ENCODE measurements around the gene MYO1D.
"Not testable (repeated sequence)": the region's sequence is repeated elsewhere in the genome, so short reads cannot be mapped to it uniquely, and the experiment has no call there.

MYO1D gene

GRCh38 chr17:32564325-32564724 lies 312.6 kb downstream of the MYO1D start:
- no peak for DNase-seq

DNA sequence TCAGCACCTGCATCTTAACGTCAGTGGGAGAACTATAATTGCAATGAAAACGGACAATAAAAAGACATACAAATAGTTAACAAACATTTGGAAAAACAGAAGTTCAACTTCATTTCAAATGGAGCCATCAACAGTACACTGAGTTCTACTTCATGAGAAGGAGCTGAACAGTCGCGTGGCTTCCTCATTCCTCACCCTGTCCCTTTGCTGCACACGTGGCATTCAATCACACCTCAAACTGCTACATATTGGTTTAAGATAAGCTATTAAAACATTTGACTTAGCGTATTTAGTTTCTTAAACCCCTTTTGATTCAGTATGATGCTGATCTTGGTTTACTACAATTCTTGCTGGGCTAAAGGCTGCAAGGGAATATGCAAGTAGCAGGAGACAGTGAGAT lies 313.3 kb downstream of the MYO1D start:
- DNase-seq, result no peak

DNA sequence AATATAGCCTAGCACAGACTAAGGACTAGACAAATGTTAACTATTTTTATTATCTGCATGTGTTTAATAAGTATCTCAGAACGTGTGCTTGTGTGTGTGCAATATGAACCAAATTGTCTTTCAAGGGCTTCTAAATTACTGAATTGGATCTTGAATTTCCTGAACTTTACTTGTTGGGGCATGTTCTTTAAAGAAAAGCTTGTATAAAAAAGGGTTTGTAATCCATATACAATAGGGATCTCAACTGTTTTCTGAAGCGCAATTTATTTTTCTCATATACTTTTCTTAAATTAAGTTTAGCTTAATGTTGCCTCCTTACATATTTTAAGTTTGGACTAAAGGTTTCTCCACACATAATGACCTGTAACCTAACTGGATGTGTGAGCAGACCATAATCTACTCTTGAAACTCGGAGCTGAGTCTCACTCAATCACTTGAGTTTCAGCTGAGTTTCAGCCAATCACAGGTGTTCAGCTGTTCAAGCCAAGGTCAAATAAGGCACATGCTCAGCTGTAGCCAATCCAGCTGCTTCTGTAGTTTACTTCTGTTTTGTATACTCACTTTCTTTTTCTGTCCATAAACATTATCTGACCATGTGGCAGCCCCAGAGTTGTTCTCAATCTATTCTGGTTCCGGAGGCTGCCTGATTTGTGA lies 317.8 kb downstream of the MYO1D start:
- DNase-seq, result no peak

DNA sequence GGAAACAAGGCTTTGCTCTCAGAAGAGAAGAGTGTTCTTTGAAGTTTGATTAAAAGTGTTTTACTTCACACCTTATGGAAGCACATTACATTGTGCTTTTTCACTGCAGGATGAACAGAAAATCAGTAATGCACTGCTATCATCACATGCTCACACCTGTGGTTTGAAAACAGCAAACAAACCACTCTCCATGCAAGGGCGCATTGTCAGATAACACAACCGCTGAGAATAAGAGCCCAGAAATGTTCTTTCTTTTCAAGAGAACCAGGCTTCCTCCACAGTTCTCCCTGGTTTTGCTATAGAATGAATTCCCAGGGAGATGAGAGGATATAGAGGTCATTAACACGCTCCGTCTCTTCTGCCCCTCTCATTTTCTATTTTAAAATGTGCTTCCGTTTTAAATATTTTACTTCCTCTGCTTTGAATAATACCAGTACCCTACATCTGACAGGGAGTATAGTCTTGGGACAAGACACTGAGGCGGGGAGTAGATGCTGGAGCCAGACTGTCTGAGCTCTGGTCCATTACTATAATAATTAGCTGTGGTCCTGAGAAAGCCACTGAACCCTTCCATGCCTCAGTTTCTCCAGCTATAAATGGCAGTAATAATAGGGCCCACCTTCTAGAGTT lies 318.5 kb downstream of the MYO1D start:
- DNase-seq, result no peak

DNA sequence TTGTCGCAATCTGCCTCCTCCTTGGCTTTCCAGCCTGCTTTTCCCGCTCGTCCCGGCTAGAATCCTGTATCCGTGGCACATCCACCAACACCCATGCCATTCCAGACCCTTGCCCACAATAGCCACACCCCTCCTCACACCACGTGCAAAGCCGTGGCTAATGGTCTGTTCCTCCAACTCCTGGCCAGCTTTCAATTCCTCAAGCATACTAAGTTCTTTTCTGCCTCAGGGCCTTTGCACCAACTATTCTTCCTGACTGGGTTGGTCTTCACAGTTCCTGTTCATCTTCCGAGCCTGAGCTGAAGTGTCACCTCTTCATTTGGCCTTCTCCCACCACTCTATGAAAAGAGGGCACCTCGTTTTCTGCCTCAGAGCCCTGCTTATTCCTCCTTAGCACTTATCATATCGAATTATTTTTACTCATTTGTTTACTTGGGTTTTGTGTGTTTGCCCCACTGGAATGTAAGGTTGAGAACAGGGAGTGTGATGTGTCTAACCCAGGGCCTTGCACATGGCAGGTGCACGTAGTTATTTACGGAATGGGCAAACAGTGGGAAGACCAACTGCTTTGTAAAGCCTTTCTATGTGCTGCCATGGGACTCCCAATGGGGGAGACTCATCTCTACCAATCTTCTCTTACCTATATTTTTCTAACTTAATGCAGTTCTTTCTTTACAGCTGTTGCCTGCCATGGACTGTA lies 321.2 kb downstream of the MYO1D start:
- DNase-seq, result no peak

DNA sequence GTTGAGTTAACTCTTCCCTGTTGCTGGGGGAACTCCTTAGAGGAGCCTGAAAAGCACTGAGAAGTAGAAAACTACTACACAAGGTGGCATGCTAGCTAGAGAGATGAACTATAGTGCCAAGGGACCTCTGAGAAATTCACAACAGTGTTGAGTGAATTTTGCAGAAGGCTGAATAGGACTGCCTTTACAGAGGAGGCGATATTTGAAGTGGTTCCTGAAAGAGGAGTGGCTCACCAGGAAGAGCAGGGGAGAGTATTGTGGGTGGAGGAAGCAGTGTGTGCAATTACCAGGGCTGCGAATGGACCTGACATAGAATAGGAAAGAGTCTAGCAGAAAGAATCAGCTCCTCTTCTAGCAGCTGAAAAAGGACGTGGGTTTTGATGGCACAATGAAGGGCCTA lies 323.8 kb downstream of the MYO1D start:
- DNase-seq, result peak; percentile 3

DNA sequence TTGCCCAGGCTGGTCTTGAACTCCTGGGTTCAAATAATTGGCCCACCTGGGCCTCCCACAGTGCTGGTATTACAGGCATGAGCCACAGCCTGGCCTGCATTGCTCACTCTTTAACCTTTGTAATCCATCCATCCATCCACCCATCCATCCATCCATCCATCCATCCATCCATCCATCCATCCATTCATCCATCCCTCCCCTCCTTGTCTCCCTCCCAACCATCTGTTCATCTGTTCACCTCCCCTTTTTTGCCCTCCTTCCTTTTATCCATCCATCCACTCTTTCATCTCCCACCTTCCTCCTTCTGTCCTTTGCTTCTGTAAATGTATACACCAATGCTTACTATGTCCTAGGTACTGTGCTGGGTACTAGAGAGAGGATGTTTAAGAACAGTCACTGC lies 324.6 kb downstream of the MYO1D start:
- DNase-seq, result no peak

- DNase-seq, result peak; percentile 6
Measured at GRCh38 chr17:32551186-32551955, 325.6 kb downstream of the MYO1D start.

DNA sequence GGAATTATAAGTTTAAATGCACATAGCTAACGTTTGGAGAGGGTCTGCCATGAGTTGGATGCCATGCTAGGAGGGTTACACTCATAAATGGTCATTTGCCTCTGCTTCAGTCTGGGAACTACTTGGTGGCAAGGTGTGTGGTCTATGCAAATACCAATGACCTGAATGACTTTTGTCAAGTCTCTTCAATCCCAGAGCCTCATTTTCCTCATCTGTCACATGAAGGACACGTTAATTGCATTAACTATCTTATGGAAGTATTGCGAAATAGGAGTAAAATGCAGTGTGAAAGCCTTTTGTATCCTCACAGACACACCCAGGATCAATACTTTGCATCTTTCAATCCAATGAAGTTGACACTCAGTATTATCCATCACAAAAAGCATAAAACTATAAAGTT lies 327.4 kb downstream of the MYO1D start:
- no peak for DNase-seq

DNA sequence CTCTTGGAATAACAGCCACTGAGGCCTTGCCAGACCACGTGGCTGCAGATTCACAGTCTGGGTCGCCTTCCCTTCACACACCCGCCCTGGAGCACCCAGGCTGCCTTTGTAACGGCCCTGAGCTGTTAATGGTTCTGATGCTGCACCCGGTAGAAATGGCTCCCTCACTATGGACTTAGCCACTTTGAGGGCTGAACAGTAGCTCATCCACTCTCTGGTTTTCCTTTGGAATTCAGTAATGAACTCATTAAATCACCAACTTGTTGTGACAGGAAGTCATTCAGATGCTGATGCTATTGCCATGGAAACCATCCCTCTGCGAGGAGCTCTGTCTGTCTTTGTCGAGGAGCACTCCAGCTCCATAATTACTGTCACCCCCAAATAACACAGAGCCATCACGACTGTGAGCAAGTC lies 330.9 kb downstream of the MYO1D start:
- peak; percentile 6 for DNase-seq

DNA sequence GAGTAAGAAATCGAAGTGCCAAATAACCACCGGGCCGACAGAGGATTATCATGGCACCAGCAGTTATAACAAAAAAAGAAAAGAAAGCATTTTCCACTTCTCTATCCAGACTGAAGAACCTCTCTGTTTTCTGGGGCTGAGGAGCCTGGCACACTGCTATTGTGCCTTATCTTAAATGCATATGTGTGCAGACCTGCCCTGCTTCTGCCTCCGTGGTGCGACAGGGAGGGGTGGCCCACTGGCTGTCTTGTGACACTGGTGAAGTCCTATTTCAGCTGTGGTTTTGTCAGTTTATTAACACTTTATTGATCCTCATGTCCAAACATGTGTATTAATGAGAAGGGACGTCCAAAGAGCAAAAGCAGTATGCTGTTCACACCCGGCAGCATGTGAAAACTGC lies 334.7 kb downstream of the MYO1D start:
- DNase-seq, result no peak

DNA sequence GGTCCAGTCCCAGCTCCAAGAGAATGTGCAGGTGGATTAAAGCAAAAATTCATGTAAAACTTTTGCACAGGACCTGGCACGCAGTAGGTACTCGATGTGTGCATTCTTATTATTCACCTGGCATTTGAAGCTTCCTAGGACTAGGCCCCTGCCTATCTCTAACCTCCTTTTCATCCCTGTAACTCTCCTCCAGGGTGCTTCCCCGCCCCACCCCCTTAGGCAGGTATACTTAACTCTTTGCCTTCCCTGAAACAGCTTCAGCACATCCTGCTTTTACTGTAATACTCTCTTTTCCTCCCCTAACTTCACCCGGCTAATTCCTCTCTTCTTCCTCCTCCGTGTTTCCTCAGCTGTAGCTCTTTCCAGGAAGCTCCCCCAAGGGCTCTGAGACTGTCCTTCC lies 335.3 kb downstream of the MYO1D start:
- DNase-seq, result no peak

- no peak for DNase-seq
Measured at GRCh38 chr17:32536736-32537643, 339.9 kb downstream of the MYO1D start.

DNA sequence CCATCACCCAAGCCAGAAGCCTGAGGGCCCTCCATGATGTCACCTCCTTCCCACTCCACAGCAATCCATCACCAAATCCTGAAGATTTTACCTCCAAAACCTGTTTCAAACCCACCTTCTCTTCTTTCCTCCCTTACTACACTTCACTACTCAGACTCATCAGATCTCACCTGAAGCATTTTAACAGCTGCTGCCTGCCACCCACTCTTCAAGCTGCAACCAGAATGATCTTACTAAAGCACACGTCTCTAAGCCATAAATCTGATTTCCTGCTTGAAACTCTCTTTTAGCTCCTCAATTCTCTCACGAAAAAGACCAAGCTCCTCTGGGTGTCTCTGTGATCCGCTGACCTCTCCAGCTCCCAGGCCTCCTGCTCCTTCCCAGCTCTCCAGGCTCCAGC lies 343.6 kb downstream of the MYO1D start:
- no peak for DNase-seq

- DNase-seq, result no peak
Measured at GRCh38 chr17:32529604-32530003, 347.3 kb downstream of the MYO1D start.

- no peak for DNase-seq
Measured at GRCh38 chr17:32528825-32529224, 348.1 kb downstream of the MYO1D start.

- no peak for DNase-seq
Measured at GRCh38 chr17:32527146-32527545, 349.8 kb downstream of the MYO1D start.

- no peak for DNase-seq
Measured at GRCh38 chr17:32525122-32525521, 351.8 kb downstream of the MYO1D start.

- not testable (repeated sequence) for DNase-seq
Measured at GRCh38 chr17:32524553-32524880, 352.4 kb downstream of the MYO1D start.

DNA sequence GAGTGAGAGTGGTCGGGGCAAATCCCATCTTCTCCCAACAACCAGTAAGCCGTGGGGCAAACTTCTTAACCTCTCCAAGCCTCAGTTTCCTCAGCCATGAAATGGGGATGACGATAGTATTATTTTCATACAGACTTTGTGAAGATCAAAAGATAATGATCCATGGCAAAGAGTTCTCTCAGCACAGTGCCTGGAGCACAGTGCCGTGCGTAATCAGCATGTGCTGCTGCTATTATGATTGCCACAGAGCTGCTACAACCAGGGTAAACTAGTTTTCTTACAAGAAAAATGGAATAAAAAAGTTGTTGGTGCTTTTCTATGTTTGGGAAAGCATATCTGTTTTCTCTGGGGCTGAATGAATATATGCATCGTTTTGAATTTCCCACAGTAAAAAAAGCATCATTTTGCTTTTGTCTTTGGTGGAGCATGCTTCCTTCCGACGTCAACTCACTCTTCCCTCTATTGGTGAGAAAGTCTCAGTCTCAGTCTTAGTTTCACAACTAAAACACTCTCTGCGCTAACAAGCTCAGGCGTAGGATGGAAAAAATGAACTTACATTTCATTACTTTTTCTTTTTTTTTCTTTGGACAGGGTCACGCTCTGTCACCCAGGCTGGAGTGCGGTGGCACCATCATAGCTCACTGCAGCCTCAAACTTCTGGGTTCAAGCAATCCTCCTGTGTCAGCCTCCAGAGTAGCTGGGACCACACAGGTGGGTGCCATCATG lies 352.9 kb downstream of the MYO1D start:
- DNase-seq, result no peak

DNA sequence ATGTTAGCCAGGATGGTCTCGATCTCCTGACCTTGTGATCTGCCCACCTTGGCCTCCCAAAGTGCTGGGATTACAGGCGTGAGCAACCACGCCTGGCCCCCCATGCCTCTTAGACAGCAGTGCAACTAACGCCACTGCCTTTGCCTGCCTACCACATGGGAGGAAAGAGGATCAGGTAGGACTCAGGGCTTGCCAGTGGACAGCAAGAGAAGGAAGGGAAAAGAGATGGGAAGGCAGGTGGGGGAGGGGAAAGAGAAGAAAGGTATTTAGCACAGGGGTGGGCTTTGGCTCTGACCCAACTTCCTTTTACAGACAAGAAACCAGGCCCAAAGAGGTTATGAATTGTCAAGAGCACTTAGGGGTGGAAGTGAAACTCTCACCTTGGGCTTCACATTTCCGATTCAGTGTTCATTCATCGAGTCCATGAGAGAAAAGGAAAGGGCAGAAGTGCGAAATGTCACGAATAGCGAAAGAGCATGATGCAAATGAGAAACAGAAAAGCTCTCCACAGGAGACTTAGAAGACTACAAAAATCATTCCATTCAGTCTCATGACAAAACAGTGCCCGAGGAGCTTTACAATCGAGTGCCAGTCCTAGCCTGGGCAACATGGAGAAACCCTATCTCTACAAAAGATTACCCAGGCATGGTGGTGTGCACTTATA lies 353.8 kb downstream of the MYO1D start:
- no peak for DNase-seq
